ENCODE results near the gene TMEM154.

GRCh38 chr4:152579107-152579764 lies 100.6 kb downstream of the TMEM154 start:
- no peak for TF ChIP-seq CTCF (IDR thresholded peaks at IDR 0.05; ENCODE audit: low read depth, low read length)
- no peak for TF ChIP-seq EZH2phosphoT487 (IDR thresholded peaks at IDR 0.05; ENCODE audit: low read depth)
